GM18873 (cell line): ENCODE measurements around the gene MAPT.

ENCODE experiments used
- ATAC-seq: cut with Tn5 transposase; IDR thresholded peaks from one replicate; pipeline ENCODE4 v1.9.1; 2021; ENCODE audit warnings: mild to moderate bottlenecking, moderate library complexity, moderate number of reproducible peaks; ENCODE audit not compliant: unreplicated experiment, low FRiP score

The MAPT gene

DNA sequence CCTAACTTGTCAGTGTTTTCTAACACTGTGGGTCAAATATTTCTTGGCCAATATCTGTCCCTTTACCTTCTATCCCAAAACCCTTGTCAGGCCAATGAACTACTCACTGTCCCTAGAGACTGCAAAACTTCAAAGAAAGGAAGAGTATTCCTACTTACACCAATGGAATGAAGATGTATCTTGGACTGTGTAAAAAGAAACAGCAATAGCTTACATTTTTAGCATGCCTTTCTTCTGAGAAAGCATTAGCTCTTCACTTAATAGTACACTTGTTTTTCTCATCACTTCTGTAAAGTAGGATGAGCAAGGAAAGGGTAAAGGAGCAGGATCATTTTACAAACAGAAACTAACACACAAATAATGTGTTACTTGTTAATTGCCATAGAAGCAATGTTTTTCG, 178.6 kb downstream of the MAPT start:
- no peak for ATAC-seq

DNA sequence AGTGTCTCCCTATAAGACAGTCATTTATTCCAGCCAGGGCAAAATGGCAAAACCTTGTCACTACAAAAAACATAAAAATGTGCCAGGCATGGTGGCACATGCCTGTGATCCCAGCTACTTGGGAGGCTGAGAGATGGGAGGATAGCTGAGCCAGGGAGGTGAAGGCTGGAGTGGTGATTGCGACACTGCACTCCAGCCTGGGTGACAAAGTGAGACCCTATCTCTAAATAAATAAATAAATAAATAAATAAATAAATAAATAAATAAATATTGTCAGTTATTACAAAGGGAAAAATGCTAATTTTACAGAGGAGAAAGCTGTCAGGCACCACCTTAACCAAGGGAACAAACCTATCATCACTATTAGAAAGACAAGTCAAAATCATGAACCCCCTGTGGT, 180.2 kb downstream of the MAPT start:
- ATAC-seq, result no peak
